H9 (cell line): ENCODE measurements around the gene AP2A1. TPM values are rescaled to one million over a fixed set of nuclear protein-coding genes. Genes with fewer than 3 reads are reported as not detected.
A peak's percentile ranks its signal among the peaks of the same experiment; 100 is the strongest.

Experiments
- DNase-seq: peaks from one replicate; pipeline ENCODE4 v3.0.0-alpha.2; 2017
- H2AFZ ChIP-seq: one replicate; pipeline ENCODE4 v1.6.1; 2013; ENCODE audit warnings: mild to moderate bottlenecking, low read length, control low read depth, moderate library complexity
- H2AK5ac ChIP-seq: 2 replicates; pipeline ENCODE4 v1.6.1; 2013; ENCODE audit warnings: low read length, control low read depth, mixed read lengths; ENCODE audit not compliant: insufficient read length
- H2BK120ac ChIP-seq: one replicate; pipeline ENCODE4 v1.6.1; 2013; ENCODE audit warnings: low read depth, mild to moderate bottlenecking, low read length, control low read depth, inconsistent platforms; ENCODE audit not compliant: poor library complexity, severe bottlenecking
- H2BK12ac ChIP-seq: 2 replicates; pipeline ENCODE4 v1.6.1; 2013; ENCODE audit warnings: low read length, control low read depth, mixed read lengths, low read depth; ENCODE audit not compliant: insufficient read length
- H2BK15ac ChIP-seq: 2 replicates; pipeline ENCODE4 v1.6.1; 2013; ENCODE audit warnings: low read depth, low read length, control low read depth
- H2BK20ac ChIP-seq: one replicate; pipeline ENCODE4 v1.6.1; 2013; ENCODE audit warnings: low read depth, mild to moderate bottlenecking, low read length, control low read depth, inconsistent platforms; ENCODE audit not compliant: poor library complexity, severe bottlenecking
- H2BK5ac ChIP-seq: 2 replicates; pipeline ENCODE4 v1.6.1; 2013; ENCODE audit warnings: low read length, control low read depth, mixed read lengths; ENCODE audit not compliant: insufficient read length
- H3K14ac ChIP-seq: 2 replicates; pipeline ENCODE4 v1.6.1; 2013; ENCODE audit warnings: low read length, control low read depth; ENCODE audit not compliant: insufficient read depth
- H3K18ac ChIP-seq: 2 replicates; pipeline ENCODE4 v1.6.1; 2013; ENCODE audit warnings: low read depth, mild to moderate bottlenecking, mixed read lengths, low read length, control low read depth; ENCODE audit not compliant: insufficient read length
- H3K23ac ChIP-seq: 2 replicates; pipeline ENCODE4 v1.6.1; 2013; ENCODE audit warnings: low read length, control low read depth, mixed read lengths, low read depth; ENCODE audit not compliant: insufficient read length
- H3K23me2 ChIP-seq: 2 replicates; pipeline ENCODE4 v1.6.1; 2013; ENCODE audit warnings: low read depth, mild to moderate bottlenecking, mixed read lengths, low read length, control low read depth; ENCODE audit not compliant: insufficient read length, poor library complexity, severe bottlenecking
- H3K27ac ChIP-seq: 2 replicates; pipeline ENCODE4 v1.5.1; 2013; ENCODE audit warnings: low read length, control low read depth, mixed read lengths, low read depth; ENCODE audit not compliant: insufficient read length
- H3K27me3 ChIP-seq: 2 replicates; pipeline ENCODE4 v1.6.1; 2013; ENCODE audit warnings: low read length, control low read depth, inconsistent platforms; ENCODE audit not compliant: insufficient read depth
- H3K4ac ChIP-seq: 2 replicates; pipeline ENCODE4 v1.6.1; 2013; ENCODE audit warnings: low read depth, mild to moderate bottlenecking, control low read depth, inconsistent platforms, low read length, moderate library complexity
- H3K4me1 ChIP-seq: 2 replicates; pipeline ENCODE4 v1.6.1; 2013; ENCODE audit warnings: low read length, control low read depth, inconsistent platforms; ENCODE audit not compliant: insufficient read depth
- H3K4me2 ChIP-seq: 2 replicates; pipeline ENCODE4 v1.6.1; 2013; ENCODE audit warnings: low read length, control low read depth, mixed read lengths; ENCODE audit not compliant: insufficient read length, insufficient read depth
- H3K56ac ChIP-seq: 2 replicates; pipeline ENCODE4 v1.6.1; 2013; ENCODE audit warnings: low read depth, mild to moderate bottlenecking, mixed read lengths, low read length, control low read depth; ENCODE audit not compliant: insufficient read length
- H3K79me1 ChIP-seq: 2 replicates; pipeline ENCODE4 v1.6.1; 2013; ENCODE audit warnings: low read depth, mild to moderate bottlenecking, moderate library complexity, low read length, control low read depth, inconsistent platforms; ENCODE audit not compliant: insufficient read depth, poor library complexity, severe bottlenecking
- H3K79me2 ChIP-seq: 2 replicates; pipeline ENCODE4 v1.6.1; 2013; ENCODE audit warnings: low read length, control low read depth, inconsistent platforms; ENCODE audit not compliant: insufficient read depth
- H3K9ac ChIP-seq: 2 replicates; pipeline ENCODE4 v1.6.1; 2013; ENCODE audit warnings: low read length, control low read depth, mixed read lengths; ENCODE audit not compliant: insufficient read length; ENCODE audit errors: extremely low read depth
- H3K9me3 ChIP-seq: one replicate; pipeline ENCODE4 v1.6.1; 2013; ENCODE audit warnings: low read depth, low read length, inconsistent platforms; ENCODE audit not compliant: control insufficient read depth
- H3T11ph ChIP-seq: one replicate; pipeline ENCODE4 v1.6.1; 2013; ENCODE audit warnings: mild to moderate bottlenecking, low read length, control low read depth, inconsistent platforms
- H4K20me1 ChIP-seq: one replicate; pipeline ENCODE4 v1.6.1; 2013; ENCODE audit not compliant: control insufficient read depth, insufficient read length, insufficient read depth
- H4K5ac ChIP-seq: 2 replicates; pipeline ENCODE4 v1.6.1; 2013; ENCODE audit warnings: low read depth, mild to moderate bottlenecking, mixed read lengths, low read length, control low read depth; ENCODE audit not compliant: insufficient read length
- H4K8ac ChIP-seq: replicated peaks from 2 replicates; pipeline ENCODE4 v1.6.1; 2013; ENCODE audit warnings: low read length, control low read depth, mixed read lengths, low read depth; ENCODE audit not compliant: insufficient read length
- H4K91ac ChIP-seq: 2 replicates; pipeline ENCODE4 v1.6.1; 2013; ENCODE audit warnings: low read depth, mild to moderate bottlenecking, moderate library complexity, mixed read lengths, low read length, control low read depth; ENCODE audit not compliant: insufficient read length
- H3K27ac Mint-ChIP-seq, 3 experiments: 2 replicates in 2 of 3; 3 replicates in 1 of 3; pipeline ENCODE4 v1.8.0; 2020 to 2021; ENCODE audit warnings: mixed read lengths in 3 of 3, mild to moderate bottlenecking in 1 of 3, moderate library complexity in 1 of 3
- H3K27me3 Mint-ChIP-seq: 2 replicates; pipeline ENCODE4 v1.8.0; 2021; ENCODE audit warnings: low read depth, mild to moderate bottlenecking, moderate library complexity, mixed read lengths
- H3K36me3 Mint-ChIP-seq, 3 experiments: 2 replicates in 2 of 3; 3 replicates in 1 of 3; pipeline ENCODE4 v1.8.0; 2020 to 2021; ENCODE audit warnings: low read depth in 3 of 3, mixed read lengths in 3 of 3; ENCODE audit not compliant: insufficient read depth in 1 of 3
- H3K4me1 Mint-ChIP-seq, 2 experiments: 2 replicates each; pipeline ENCODE4 v1.8.0; 2020; ENCODE audit warnings: mixed read lengths in 2 of 2
- H3K4me3 Mint-ChIP-seq, 2 experiments: 2 replicates in 1 of 2; 3 replicates in 1 of 2; pipeline ENCODE4 v1.8.0; 2020 to 2021; ENCODE audit warnings: mild to moderate bottlenecking in 2 of 2, mixed read lengths in 2 of 2, moderate library complexity in 1 of 2
- H3K9me3 Mint-ChIP-seq, 2 experiments: 2 replicates in 1 of 2; 3 replicates in 1 of 2; pipeline ENCODE4 v1.8.0; 2020; ENCODE audit warnings: mild to moderate bottlenecking in 2 of 2, mixed read lengths in 2 of 2, moderate library complexity in 1 of 2
- WGBS: extraction: QIAGEN DNeasy Blood & Tissue Kit; methylation state at CpG from one replicate; pipeline ENCODE4 v1.1.7; 2013; ENCODE audit warnings: missing lambda C conversion rate, low lambda C conversion rate, mixed read lengths; ENCODE audit not compliant: insufficient read length; ENCODE audit errors: extremely low coverage; 5-methylcytosine and 5-hydroxymethylcytosine counted together
- total RNA-seq: library from RNA; stranded (reverse); gene quantifications from 2 replicates; pipeline ENCODE4 v1.2.1, GENCODE V29; 2021
- TF ChIP-seq, protein P1 (sequence below): fragments of 200-600 bp; sonication (generic); conservative IDR thresholded peaks from 3 replicates; pipeline ENCODE4 v1.8.0; 2021; ENCODE audit warnings: antibody characterized with exemption, mild to moderate bottlenecking

The AP2A1 gene
- total RNA-seq, 1 experiment from 2014 or later = 108 TPM

DNA sequence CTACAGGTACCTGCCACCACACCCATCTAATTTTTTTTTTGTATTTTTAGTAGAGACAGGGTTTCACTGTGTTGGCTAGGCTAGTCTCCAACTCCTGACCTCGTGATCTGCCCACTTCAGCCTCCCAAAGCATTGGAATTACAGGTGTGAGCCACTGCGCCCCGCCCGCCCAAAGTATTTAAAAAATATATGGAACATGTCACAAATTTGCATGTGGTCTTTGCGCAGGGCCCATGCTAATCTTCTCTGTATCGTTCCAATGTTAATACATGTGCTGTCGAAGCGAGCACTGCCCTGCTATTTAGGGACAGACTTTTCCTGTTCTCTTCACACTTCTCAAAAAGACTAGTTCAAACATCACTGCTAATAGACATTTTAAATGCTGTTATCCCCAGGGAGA, 2.5 kb upstream of the AP2A1 start:
- Histone ChIP-seq H3K23me2 (peaks cover 12% of the 10 kb centered on the region), H2BK5ac (no peak overlapping the region), H2BK15ac (no peak overlapping the region), H2AK5ac (no peak overlapping the region), H2AFZ (no peak overlapping the region), H3K4me2 (no peak overlapping the region), H2BK12ac (no peak overlapping the region), H3K14ac (no peak overlapping the region), H4K91ac (no peak overlapping the region), H3K4ac (no peak overlapping the region), H2BK120ac (no peak overlapping the region), H3K79me1 (peaks cover 3% of the 10 kb centered on the region), H4K20me1 (no peaks in the 10 kb centered on the region), H3K27me3 (no peaks in the 10 kb centered on the region), H3K9ac (no peak overlapping the region), H3K23ac (no peak overlapping the region), H3K9me3 (no peaks in the 10 kb centered on the region), H2BK20ac (no peak overlapping the region), H3K56ac (no peak overlapping the region), H3K4me1 (no peaks in the 10 kb centered on the region), H3T11ph (no peak overlapping the region), H3K18ac (no peak overlapping the region), H3K79me2 (peaks cover 2% of the 10 kb centered on the region; the same call in 1 of the 2 replicates), H4K8ac (no peak overlapping the region), H3K27ac (no peak overlapping the region), H4K5ac (no peak overlapping the region)
- peak overlapping the region in 2 of 3 experiments; percentile 62 to 63; a peak in 3 of 7 replicates for H3K27ac Mint-ChIP-seq
- TF ChIP-seq, protein P1, sequence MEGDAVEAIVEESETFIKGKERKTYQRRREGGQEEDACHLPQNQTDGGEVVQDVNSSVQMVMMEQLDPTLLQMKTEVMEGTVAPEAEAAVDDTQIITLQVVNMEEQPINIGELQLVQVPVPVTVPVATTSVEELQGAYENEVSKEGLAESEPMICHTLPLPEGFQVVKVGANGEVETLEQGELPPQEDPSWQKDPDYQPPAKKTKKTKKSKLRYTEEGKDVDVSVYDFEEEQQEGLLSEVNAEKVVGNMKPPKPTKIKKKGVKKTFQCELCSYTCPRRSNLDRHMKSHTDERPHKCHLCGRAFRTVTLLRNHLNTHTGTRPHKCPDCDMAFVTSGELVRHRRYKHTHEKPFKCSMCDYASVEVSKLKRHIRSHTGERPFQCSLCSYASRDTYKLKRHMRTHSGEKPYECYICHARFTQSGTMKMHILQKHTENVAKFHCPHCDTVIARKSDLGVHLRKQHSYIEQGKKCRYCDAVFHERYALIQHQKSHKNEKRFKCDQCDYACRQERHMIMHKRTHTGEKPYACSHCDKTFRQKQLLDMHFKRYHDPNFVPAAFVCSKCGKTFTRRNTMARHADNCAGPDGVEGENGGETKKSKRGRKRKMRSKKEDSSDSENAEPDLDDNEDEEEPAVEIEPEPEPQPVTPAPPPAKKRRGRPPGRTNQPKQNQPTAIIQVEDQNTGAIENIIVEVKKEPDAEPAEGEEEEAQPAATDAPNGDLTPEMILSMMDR = no peak
- peaks cover 27 to 37% of the 10 kb centered on the region in 2 experiments for H3K4me1 Mint-ChIP-seq
- no peaks in the 10 kb centered on the region for H3K9me3 Mint-ChIP-seq
- no CpG with 5 or more reads among the region's 8 CpGs for WGBS
- H3K4me3 Mint-ChIP-seq = peak overlapping the region in 1 of 2 experiments; percentile 66; a peak in 2 of 5 replicates
- H3K27me3 Mint-ChIP-seq = no peaks in the 10 kb centered on the region; the same call in 1 of the 2 replicates
- no peak for DNase-seq
- H3K36me3 Mint-ChIP-seq = no peaks in the 10 kb centered on the region; a peak in 2 of 7 replicates
